ENCODE results near the gene NAA80. TPM values are rescaled to one million over a fixed set of nuclear protein-coding genes. Genes with fewer than 3 reads are reported as not detected.

NAA80 gene
- total RNA-seq, 4 donors from 2014 or later, result 12.6 to 24.3 (median 15.9) TPM

DNA sequence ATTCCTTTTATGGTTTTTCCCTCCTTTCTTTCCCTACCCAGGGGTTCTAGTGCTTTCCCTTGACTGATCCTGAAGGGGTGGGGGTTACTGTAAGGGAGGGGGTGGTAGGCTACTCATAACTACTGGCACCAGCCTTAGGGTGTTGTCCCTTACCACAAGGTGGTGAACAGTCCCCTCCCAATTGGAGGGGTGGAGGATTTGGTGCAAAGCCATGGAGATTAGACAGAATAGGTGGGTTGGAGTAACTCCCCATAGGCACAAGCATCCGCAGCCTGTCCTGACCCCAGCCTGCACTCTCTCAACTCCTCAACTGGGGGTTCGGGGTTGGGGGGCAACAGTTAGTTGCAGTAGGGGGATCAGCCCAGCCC lies 25.9 kb upstream of the NAA80 start:
- peak overlapping the region in 2 of 4 donors; percentile 5 to 99 for H3K27ac ChIP-seq
- H3K9me3 ChIP-seq, result no peaks in the 10 kb centered on the region
- peaks cover 0 to 77% (median 36%) of the 10 kb centered on the region in 4 donors for H3K4me1 ChIP-seq
- H3K27me3 ChIP-seq, result no peaks in the 10 kb centered on the region
- 73 to 83% methylated on average over 2 of the region's 2 CpGs for WGBS, 2 donors
- H3K36me3 ChIP-seq, result peaks cover 0 to 30% (median 2%) of the 10 kb centered on the region in 3 donors
- TF ChIP-seq, protein P1, sequence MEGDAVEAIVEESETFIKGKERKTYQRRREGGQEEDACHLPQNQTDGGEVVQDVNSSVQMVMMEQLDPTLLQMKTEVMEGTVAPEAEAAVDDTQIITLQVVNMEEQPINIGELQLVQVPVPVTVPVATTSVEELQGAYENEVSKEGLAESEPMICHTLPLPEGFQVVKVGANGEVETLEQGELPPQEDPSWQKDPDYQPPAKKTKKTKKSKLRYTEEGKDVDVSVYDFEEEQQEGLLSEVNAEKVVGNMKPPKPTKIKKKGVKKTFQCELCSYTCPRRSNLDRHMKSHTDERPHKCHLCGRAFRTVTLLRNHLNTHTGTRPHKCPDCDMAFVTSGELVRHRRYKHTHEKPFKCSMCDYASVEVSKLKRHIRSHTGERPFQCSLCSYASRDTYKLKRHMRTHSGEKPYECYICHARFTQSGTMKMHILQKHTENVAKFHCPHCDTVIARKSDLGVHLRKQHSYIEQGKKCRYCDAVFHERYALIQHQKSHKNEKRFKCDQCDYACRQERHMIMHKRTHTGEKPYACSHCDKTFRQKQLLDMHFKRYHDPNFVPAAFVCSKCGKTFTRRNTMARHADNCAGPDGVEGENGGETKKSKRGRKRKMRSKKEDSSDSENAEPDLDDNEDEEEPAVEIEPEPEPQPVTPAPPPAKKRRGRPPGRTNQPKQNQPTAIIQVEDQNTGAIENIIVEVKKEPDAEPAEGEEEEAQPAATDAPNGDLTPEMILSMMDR (IDR thresholded peaks at IDR 0.05), result no peak
- TF ChIP-seq EP300 (IDR thresholded peaks at IDR 0.05) (no peak), POLR2A (IDR thresholded peaks at IDR 0.05) (no peak)
- DNase-seq (ENCODE audit: low spot score in 2 of 2), result no peak
- H3K4me3 ChIP-seq, result no peak overlapping the region

DNA sequence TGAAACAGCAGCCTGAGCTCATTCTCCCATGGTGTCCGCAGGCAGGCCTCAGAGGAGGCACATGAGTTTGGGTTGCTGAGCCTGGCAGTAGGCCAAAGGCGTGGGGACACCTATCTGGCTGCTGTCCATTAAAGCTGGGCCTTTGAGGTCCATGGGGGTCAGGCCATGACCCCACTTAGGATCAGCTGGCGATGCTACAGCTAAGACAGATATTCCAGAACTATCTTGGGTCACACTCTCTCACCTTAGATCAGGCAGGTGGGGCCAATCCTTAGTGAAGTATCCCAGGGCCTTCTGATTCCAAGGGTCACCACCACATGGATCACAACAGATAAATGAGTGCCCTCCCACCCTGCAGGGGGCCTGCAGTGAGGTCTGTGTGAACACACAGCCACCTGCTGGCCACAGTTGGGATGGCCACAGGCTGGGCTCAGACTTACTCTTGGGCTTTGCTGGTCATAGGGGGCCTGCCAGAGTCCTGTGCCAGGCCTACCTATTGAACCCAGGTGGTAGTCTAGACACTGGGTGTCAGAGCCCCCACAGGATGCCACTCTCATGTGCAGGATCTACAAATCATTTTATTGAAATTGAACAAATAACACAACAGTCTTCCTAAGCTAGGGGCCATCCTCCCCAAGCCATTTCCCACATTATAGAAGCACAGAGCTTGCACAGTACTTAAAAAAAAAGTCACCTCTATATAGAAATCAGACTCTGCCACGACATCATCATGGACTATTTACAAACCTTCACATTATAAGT lies 25.3 kb upstream of the NAA80 start:
- peak overlapping the region; percentile 72 to 99 (median 92) for H3K27ac ChIP-seq
- H3K4me3 ChIP-seq, result no peak overlapping the region
- H3K27me3 ChIP-seq, result no peaks in the 10 kb centered on the region
- 19 to 22% methylated on average over 3 to 4 of the region's 4 CpGs for WGBS, 2 donors
- DNase-seq (ENCODE audit: low spot score in 2 of 2), result peak; percentile 59 to 79
- peaks cover 0 to 83% (median 41%) of the 10 kb centered on the region in 4 donors for H3K4me1 ChIP-seq
- peaks cover 0 to 29% (median 0%) of the 10 kb centered on the region in 3 donors for H3K36me3 ChIP-seq
- H3K9me3 ChIP-seq, result no peaks in the 10 kb centered on the region
- TF ChIP-seq, protein P1 (IDR thresholded peaks at IDR 0.05), result peak; percentile 69 to 89 (median 80)
- no peak for TF ChIP-seq POLR2A (IDR thresholded peaks at IDR 0.05)

DNA sequence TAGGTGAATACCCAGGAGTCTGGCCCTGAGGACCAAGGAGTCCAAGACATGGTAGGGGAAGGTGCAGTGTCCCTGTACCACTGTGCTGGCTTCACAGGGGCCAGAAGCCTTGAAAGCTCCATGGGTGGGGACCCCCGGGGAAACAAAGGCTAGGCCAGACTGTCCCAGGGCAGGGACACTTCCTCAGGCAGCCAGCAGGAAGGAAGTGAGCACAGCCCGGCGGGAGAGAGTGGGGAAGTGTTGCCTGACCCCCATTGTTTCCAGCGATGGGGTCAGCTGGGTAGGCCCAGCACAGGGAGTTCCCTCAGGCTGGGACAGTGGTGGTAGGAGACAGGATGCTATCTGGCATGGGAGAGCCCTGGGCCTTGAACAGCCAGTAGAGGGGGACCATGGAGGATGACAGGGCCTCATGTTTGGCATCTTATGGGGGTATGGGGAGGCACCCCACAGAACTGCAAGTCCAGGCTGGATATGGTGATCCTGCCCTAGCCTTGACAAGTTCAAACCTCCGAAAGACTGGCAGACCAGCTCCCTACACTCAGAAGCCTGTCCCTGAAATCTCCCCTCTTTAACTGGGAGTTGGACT lies 24.5 kb upstream of the NAA80 start:
- Histone ChIP-seq H3K4me1 (peaks cover 0 to 86% (median 47%) of the 10 kb centered on the region in 4 donors), H3K27me3 (no peaks in the 10 kb centered on the region), H3K9me3 (no peaks in the 10 kb centered on the region), H3K36me3 (peaks cover 0 to 32% (median 0%) of the 10 kb centered on the region in 3 donors), H3K4me3 (no peak overlapping the region), H3K27ac (peak overlapping the region; percentile 72 to 99 (median 92))
- WGBS, 2 donors, result 29 to 34% methylated on average over 5 of the region's 5 CpGs
- no peak for DNase-seq (ENCODE audit: low spot score in 2 of 2)
- TF ChIP-seq POLR2A (IDR thresholded peaks at IDR 0.05), result no peak
- TF ChIP-seq, protein P1 (IDR thresholded peaks at IDR 0.05), result peak in 2 of 5 experiments; percentile 8 to 31
- TF ChIP-seq EP300 (IDR thresholded peaks at IDR 0.05), result peak in 1 of 2 donors; percentile 53

DNA sequence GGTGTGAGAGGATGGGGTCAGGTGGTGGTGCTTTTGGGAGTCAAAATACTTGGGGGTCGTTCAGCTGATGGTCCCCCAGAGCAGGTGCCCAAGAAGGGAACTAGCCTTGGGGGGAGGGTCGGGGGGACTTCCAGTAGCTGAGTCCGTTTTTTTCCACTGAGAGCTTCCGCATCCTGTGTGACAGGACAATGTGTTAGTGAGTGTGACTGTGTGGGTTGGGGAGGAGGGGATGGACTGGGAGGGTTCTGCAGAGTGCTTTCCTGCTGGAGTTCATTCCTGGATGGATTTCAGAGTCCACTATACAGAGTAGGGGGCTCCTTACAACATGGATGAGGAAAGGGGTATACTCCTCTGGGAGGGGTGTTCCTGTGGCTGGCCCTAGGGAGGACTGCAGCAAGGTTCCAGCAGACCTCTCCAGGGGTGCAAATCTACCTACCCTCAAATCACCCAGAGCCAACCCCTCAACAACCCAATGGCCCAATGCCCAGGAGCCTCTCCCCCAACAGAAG lies 23.9 kb upstream of the NAA80 start:
- DNase-seq (ENCODE audit: low spot score in 2 of 2), result no peak
- Histone ChIP-seq H3K9me3 (no peaks in the 10 kb centered on the region), H3K36me3 (peaks cover 0 to 38% (median 0%) of the 10 kb centered on the region in 3 donors), H3K4me3 (no peak overlapping the region), H3K27ac (peak overlapping the region; percentile 72 to 99 (median 92)), H3K27me3 (no peaks in the 10 kb centered on the region), H3K4me1 (peaks cover 0 to 86% (median 48%) of the 10 kb centered on the region in 4 donors)
- 30 to 33% methylated on average over 4 of the region's 4 CpGs for WGBS, 2 donors
- TF ChIP-seq POLR2A (IDR thresholded peaks at IDR 0.05) (no peak), EP300 (IDR thresholded peaks at IDR 0.05) (no peak)
- TF ChIP-seq, protein P1 (IDR thresholded peaks at IDR 0.05), result no peak
